Liver (tissue), 9 donors: ENCODE measurements around the gene SHROOM1. TPM values are rescaled to one million over a fixed set of nuclear protein-coding genes. Genes with fewer than 3 reads are reported as not detected.

Source experiments
- DNase-seq: peaks from one replicate; pipeline ENCODE4 v3.0.0-alpha.2; 2017; ENCODE audit warnings: low spot score
- H3K27ac ChIP-seq, 2 donors: one replicate each; pipeline ENCODE4 v1.7.0; 2013; ENCODE audit warnings: inconsistent platforms in 2 of 2, low read length in 2 of 2, control low read depth in 1 of 2, low read depth in 1 of 2, mild to moderate bottlenecking in 1 of 2
- H3K27me3 ChIP-seq, 4 donors: one replicate each; pipeline versions ENCODE4 v1.6.1 to v1.7.0; 2013; ENCODE audit warnings: low read length in 3 of 4, inconsistent platforms in 1 of 4, mild to moderate bottlenecking in 1 of 4, moderate library complexity in 1 of 4; ENCODE audit not compliant: control insufficient read depth in 4 of 4, insufficient read depth in 4 of 4
- H3K36me3 ChIP-seq, 4 donors: one replicate each; pipeline versions ENCODE4 v1.6.1 to v1.7.0; 2013; ENCODE audit warnings: low read length in 3 of 4, mild to moderate bottlenecking in 3 of 4, low read depth in 1 of 4, moderate library complexity in 1 of 4; ENCODE audit not compliant: control insufficient read depth in 4 of 4, insufficient read depth in 3 of 4
- H3K4me1 ChIP-seq, 4 donors: one replicate each; pipeline versions ENCODE4 v1.6.1 to v1.7.0; 2013; ENCODE audit warnings: low read length in 3 of 4, mild to moderate bottlenecking in 3 of 4, moderate library complexity in 1 of 4; ENCODE audit not compliant: control insufficient read depth in 4 of 4, insufficient read depth in 4 of 4
- H3K4me3 ChIP-seq, 3 donors: one replicate each; pipeline versions ENCODE4 v1.6.1 to v1.7.0; 2013; ENCODE audit warnings: low read length in 3 of 3, control low read depth in 1 of 3, low read depth in 1 of 3, mild to moderate bottlenecking in 1 of 3
- H3K9ac ChIP-seq, 2 donors: one replicate each; pipeline ENCODE4 v1.7.0; 2013; ENCODE audit warnings: low read length in 2 of 2, mild to moderate bottlenecking in 2 of 2, moderate library complexity in 2 of 2, control low read depth in 1 of 2, low read depth in 1 of 2
- H3K9me3 ChIP-seq, 4 donors: one replicate each; pipeline versions ENCODE4 v1.6.1 to v1.7.0; 2013; ENCODE audit warnings: low read length in 3 of 4; ENCODE audit not compliant: control insufficient read depth in 4 of 4
- ATF3 ChIP-seq: IDR thresholded peaks from 2 replicates; pipeline ENCODE4 v1.6.1; 2016; ENCODE audit warnings: antibody characterized with exemption
- EGR1 ChIP-seq, 2 donors: IDR thresholded peaks; 2 replicates each; pipeline ENCODE4 v1.6.1; 2016 to 2018; ENCODE audit warnings: antibody characterized with exemption in 2 of 2, low read depth in 2 of 2
- FOXA1 ChIP-seq: IDR thresholded peaks from 2 replicates; pipeline ENCODE4 v1.6.1; 2016; ENCODE audit warnings: antibody characterized with exemption
- FOXA2 ChIP-seq: IDR thresholded peaks from 2 replicates; pipeline ENCODE4 v1.6.1; 2016; ENCODE audit warnings: antibody characterized with exemption
- GABPA ChIP-seq, 2 donors: IDR thresholded peaks in 1 of 2; conservative IDR thresholded peaks in 1 of 2; 2 replicates each; pipeline ENCODE4 v1.6.1; 2016; ENCODE audit warnings: antibody characterized with exemption in 2 of 2, mild to moderate bottlenecking in 1 of 2, moderate library complexity in 1 of 2
- HNF4A ChIP-seq, 2 donors: conservative IDR thresholded peaks; 2 replicates each; pipeline ENCODE4 v1.6.1; 2016; ENCODE audit warnings: antibody characterized with exemption in 2 of 2, mild to moderate bottlenecking in 2 of 2
- HNF4G ChIP-seq: IDR thresholded peaks from 2 replicates; pipeline ENCODE4 v1.6.1; 2016; ENCODE audit warnings: antibody characterized with exemption
- JUND ChIP-seq, 2 donors: IDR thresholded peaks; 2 replicates each; pipeline ENCODE4 v1.6.1; 2016; ENCODE audit warnings: antibody characterized with exemption in 2 of 2
- MAX ChIP-seq: IDR thresholded peaks from 2 replicates; pipeline ENCODE4 v1.6.1; 2016; ENCODE audit warnings: antibody characterized with exemption
- NR2F2 ChIP-seq: IDR thresholded peaks from 2 replicates; pipeline ENCODE4 v1.6.1; 2016; ENCODE audit warnings: antibody characterized with exemption
- RAD21 ChIP-seq, 2 donors: IDR thresholded peaks; 2 replicates each; pipeline ENCODE4 v1.6.1; 2016; ENCODE audit warnings: antibody characterized with exemption in 2 of 2, mild to moderate bottlenecking in 2 of 2
- REST ChIP-seq: IDR thresholded peaks from 2 replicates; pipeline ENCODE4 v1.6.1; 2016; ENCODE audit warnings: antibody characterized with exemption, mild to moderate bottlenecking
- RXRA ChIP-seq, 2 donors: IDR thresholded peaks; 2 replicates each; pipeline ENCODE4 v1.6.1; 2017 to 2018; ENCODE audit warnings: antibody characterized with exemption in 2 of 2, mild to moderate bottlenecking in 1 of 2
- SP1 ChIP-seq: IDR thresholded peaks from 2 replicates; pipeline ENCODE4 v1.6.1; 2018; ENCODE audit warnings: antibody characterized with exemption, mild to moderate bottlenecking
- TAF1 ChIP-seq: conservative IDR thresholded peaks from 2 replicates; pipeline ENCODE4 v1.6.1; 2016; ENCODE audit warnings: antibody characterized with exemption, mild to moderate bottlenecking
- YY1 ChIP-seq: IDR thresholded peaks from 2 replicates; pipeline ENCODE4 v1.6.1; 2016; ENCODE audit warnings: antibody characterized with exemption, mild to moderate bottlenecking
- WGBS: extraction: QIAGEN DNeasy Blood & Tissue Kit; methylation state at CpG from one replicate; pipeline ENCODE4 v1.1.7; 2013; 5-methylcytosine and 5-hydroxymethylcytosine counted together
- polyA plus RNA-seq, 2 donors: library from polyadenylated mRNA; stranded (reverse) in 1 of 2; unstranded in 1 of 2; fragments of 200-250 nt in 1 of 2; fragments of >200 nt in 1 of 2; fragmentation: Nextera tagmentation in 1 of 2; extraction: Ambion mirVana in 1 of 2; gene quantifications; one replicate each; pipeline versions ENCODE4 v1.2.1 to v1.2.3, GENCODE V29; 2013 to 2015
- total RNA-seq, 2 donors: library from RNA; depleted of rRNA; stranded (reverse); fragments of >200 nt; gene quantifications; one replicate each; pipeline ENCODE4 v1.2.3, GENCODE V29; 2014
- TF ChIP-seq, protein P1 (sequence below): IDR thresholded peaks from 2 replicates; pipeline ENCODE4 v1.6.1; 2016; ENCODE audit warnings: antibody characterized with exemption
- TF ChIP-seq, protein P2 (sequence below): fragments of 150-350 bp; IDR thresholded peaks from 2 replicates; pipeline ENCODE4 v1.5.1; 2017; ENCODE audit warnings: improper control_type of control experiment, low read depth, low read length; ENCODE audit not compliant: missing input control
- donor health status: healthy.
- donor health status: healthy.
- donor health status: healthy.
- donor health status: healthy.
- donor health status: healthy.

SHROOM1 gene
- total and polyA plus RNA-seq, 4 donors: 6.1 to 28.5 (median 18.3) TPM

- no peak for TF ChIP-seq REST
- TF ChIP-seq, protein P1, sequence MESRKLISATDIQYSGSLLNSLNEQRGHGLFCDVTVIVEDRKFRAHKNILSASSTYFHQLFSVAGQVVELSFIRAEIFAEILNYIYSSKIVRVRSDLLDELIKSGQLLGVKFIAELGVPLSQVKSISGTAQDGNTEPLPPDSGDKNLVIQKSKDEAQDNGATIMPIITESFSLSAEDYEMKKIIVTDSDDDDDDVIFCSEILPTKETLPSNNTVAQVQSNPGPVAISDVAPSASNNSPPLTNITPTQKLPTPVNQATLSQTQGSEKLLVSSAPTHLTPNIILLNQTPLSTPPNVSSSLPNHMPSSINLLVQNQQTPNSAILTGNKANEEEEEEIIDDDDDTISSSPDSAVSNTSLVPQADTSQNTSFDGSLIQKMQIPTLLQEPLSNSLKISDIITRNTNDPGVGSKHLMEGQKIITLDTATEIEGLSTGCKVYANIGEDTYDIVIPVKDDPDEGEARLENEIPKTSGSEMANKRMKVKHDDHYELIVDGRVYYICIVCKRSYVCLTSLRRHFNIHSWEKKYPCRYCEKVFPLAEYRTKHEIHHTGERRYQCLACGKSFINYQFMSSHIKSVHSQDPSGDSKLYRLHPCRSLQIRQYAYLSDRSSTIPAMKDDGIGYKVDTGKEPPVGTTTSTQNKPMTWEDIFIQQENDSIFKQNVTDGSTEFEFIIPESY: no peak
- TF ChIP-seq GABPA (IDR thresholded peaks at IDR 0.05 in 1 of 2, conservative IDR thresholded peaks at IDR 0.05 in 1 of 2): no peak
- Histone ChIP-seq H3K36me3 (no peaks in the 10 kb centered on the region), H3K9me3 (no peaks in the 10 kb centered on the region), H3K4me3 (no peak overlapping the region), H3K9ac (no peak overlapping the region), H3K27me3 (no peaks in the 10 kb centered on the region), H3K4me1 (peaks cover 0 to 16% (median 5%) of the 10 kb centered on the region in 4 donors), H3K27ac (no peak overlapping the region)
- WGBS: 87% methylated on average over 2 of the region's 2 CpGs
- DNase-seq: no peak
Measured at GRCh38 chr5:132816083-132816482, 14.4 kb downstream of the SHROOM1 start.

GRCh38 chr5:132815454-132815853 is 15.0 kb downstream of the SHROOM1 start:
- no peak overlapping the region for H3K27ac ChIP-seq
- TF ChIP-seq FOXA2 (no peak), NR2F2 (no peak), ATF3 (no peak), TAF1 (no peak), HNF4A (conservative IDR thresholded peaks at IDR 0.05) (no peak), RAD21 (IDR thresholded peaks at IDR 0.05) (no peak), EGR1 (IDR thresholded peaks at IDR 0.05; ENCODE audit: low read depth in 2 of 2) (no peak), RXRA (IDR thresholded peaks at IDR 0.05) (no peak), GABPA (IDR thresholded peaks at IDR 0.05 in 1 of 2, conservative IDR thresholded peaks at IDR 0.05 in 1 of 2) (no peak), FOXA1 (no peak), REST (no peak), JUND (IDR thresholded peaks at IDR 0.05) (no peak), HNF4G (no peak), YY1 (no peak), MAX (no peak), SP1 (no peak)
- TF ChIP-seq, protein P2, sequence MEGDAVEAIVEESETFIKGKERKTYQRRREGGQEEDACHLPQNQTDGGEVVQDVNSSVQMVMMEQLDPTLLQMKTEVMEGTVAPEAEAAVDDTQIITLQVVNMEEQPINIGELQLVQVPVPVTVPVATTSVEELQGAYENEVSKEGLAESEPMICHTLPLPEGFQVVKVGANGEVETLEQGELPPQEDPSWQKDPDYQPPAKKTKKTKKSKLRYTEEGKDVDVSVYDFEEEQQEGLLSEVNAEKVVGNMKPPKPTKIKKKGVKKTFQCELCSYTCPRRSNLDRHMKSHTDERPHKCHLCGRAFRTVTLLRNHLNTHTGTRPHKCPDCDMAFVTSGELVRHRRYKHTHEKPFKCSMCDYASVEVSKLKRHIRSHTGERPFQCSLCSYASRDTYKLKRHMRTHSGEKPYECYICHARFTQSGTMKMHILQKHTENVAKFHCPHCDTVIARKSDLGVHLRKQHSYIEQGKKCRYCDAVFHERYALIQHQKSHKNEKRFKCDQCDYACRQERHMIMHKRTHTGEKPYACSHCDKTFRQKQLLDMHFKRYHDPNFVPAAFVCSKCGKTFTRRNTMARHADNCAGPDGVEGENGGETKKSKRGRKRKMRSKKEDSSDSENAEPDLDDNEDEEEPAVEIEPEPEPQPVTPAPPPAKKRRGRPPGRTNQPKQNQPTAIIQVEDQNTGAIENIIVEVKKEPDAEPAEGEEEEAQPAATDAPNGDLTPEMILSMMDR: no peak
- TF ChIP-seq, protein P1: no peak
- H3K9ac ChIP-seq: no peak overlapping the region
- no peak overlapping the region for H3K4me3 ChIP-seq
- no peaks in the 10 kb centered on the region for H3K36me3 ChIP-seq
- no peaks in the 10 kb centered on the region for H3K9me3 ChIP-seq
- DNase-seq: no peak
- WGBS: 96% methylated on average over 1 of the region's 1 CpG
- no peaks in the 10 kb centered on the region for H3K27me3 ChIP-seq
- peaks cover 0 to 16% (median 5%) of the 10 kb centered on the region in 4 donors for H3K4me1 ChIP-seq
